GM11168 (cell line): ENCODE measurements around the gene TMEM208.

Experiments used
- in situ Hi-C: fragments of 300-500 bp; cut with MboI; formaldehyde crosslinking; loops from one replicate; pipeline ENCODE4 v1.12.0; 2022; ENCODE audit warnings: low sequenced_read_pairs; ENCODE audit not compliant: unreplicated experiment

The TMEM208 gene

DNA sequence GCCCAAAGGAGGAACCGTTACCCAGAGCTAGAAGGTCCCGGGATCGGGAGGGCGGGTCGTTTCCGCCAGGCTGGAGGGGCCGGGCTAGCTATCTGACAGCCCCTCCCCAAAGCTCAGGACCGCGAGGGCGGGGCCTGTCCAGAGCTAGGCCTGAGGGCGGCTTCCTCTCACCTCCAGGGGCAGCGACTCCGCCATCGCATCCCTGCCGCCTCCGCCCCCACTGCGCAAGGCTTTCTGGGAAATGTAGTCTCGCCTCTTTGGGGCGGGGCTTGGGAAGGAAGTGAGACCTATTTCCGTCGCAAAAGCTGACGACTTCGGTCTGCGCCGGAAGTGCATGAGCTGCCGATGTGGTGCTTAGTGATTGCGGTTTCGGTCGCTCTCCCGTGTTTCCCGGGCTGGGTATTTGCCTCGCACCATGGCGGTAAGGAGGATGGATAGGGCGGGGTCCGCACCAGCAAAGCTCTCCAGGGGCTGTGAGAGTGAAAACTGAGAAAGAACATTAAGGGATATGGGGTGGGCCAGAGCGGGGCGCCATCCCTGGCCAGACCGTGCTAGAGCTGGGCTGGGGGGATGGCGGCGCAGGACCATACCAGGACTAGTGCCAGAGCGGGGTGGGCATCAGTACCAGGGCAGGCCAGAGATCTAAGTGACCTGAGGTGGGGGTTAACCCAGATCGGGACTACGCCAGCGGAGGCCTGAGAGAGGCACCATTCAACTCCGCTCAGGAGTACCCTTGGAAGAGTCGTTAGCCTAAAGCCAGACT lies at the start of gene TMEM208:
TSS of gene TMEM208 (plus strand) at position 327 of the 763 bp plus-strand sequence. CDS start at position 416, 89 bp downstream.
- in situ Hi-C loops, result no loop called here

DNA sequence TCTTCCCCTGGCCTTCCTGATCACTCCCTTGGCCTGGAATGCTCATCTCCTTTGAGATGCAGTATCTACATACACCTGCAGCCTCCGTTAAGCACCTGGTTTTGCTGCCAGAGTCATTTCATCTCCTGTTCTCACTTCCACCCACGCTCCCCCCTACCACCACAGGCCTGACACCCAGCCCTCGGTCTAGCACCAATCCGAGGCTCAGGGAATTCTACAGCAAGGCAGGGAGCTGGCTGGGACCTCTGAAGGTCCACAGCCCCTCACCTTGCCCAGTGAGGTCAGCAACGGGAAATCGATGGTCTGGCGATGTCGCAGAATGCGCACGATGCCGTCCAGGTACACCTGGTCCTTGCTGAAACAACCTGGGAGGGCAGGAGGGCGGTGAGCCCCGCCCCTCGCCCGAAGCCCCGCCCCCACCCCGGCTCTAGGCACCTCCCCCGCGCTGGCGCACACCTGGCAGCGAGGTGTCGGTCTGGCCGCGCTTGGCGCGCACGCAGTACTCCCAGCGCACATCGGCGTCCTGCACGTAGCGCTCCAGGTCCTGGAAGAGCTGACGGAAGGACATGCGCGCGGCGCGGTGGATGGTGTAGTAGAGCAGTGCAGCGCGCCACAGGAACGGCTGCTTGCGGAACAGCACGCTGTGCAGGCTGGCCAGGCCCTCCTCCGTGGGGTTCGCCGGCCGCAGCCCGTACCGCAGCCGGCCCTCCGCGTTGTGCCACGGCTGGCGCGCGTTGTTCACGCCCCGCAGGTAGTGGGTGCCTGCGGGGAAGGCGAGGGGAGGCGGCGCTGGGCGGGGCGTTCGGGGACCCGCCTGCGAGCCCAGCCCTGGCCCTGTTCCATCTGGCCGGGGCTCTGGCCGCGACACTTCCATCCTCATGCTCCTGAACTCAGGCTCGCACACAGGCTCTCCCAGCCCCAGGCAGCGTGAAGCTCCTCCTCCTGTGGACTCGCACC lies 48.9 kb upstream of the TMEM208 start:
- in situ Hi-C loops, result no loop called here

DNA sequence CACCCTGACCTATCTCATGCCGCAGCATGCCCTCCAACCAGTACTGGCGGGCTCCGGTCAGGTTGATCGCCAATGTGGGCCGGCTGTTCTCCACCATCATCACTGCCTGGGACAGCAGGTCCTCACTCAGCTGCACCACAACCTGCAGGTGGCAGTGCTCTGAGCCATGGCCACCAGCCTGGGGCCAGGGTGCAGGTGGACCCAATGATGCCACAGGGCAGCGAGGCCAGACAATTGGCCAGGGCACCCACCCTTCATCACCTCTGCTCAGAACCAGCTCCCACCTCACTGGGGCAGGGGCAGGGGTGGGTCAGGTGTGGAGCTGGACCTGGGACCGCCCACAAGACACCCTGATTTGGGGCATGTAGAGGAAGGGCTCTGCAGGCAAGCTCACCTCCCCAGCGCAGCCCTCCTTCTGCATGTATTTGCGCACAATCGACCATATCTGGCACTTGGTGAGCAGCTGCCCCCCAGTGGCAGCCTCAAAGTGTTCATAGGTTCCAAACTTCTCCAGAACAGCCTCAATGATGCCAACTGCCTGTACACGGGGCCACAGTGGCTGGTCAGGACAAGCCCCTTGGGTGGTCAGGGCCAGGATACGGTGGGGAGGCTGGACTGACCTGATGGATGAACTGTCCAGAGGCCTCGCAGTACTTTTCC lies 47.4 kb upstream of the TMEM208 start:
- in situ Hi-C loops, result no loop called here

DNA sequence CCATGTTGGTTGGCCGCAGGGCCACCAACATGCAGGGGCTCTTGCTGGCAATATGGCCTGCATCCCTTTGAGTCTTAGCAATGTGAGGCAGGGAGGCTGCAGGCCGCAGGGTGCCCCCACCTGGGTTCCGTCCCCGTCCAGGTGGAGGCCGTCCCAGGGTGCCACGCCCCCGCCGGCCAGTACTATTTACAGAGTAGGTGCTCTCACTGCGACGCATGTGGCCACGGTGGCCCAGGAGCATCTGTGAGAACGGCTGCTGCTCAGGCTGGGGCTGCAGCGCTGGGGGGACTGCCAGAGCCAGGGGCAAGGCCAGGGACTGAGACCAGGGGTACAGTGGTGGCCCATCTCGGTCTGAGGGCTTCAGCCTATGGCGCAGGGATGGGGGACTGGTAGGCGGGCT lies 46.8 kb upstream of the TMEM208 start:
- in situ Hi-C loops, result no loop called here

DNA sequence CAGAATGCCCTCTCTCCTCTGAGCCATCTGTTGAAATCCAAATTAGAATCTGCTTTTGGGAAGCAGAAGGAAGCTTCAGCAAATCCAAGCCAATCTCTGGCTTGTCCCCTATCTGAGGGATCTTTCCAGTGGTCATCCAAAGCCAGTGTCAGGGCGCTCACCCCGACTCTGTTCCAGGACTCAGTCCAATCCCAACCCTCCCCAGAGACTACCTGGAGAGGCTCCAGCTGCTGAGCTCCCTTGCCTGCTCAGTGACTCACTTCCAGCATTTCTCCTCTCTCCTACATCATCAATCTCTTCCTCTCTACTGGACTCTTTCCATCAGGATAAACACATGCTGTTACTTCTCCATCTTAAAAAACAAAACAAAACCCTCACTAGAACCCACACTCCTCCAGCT lies 45.6 kb upstream of the TMEM208 start:
- in situ Hi-C loops, result no loop called here

DNA sequence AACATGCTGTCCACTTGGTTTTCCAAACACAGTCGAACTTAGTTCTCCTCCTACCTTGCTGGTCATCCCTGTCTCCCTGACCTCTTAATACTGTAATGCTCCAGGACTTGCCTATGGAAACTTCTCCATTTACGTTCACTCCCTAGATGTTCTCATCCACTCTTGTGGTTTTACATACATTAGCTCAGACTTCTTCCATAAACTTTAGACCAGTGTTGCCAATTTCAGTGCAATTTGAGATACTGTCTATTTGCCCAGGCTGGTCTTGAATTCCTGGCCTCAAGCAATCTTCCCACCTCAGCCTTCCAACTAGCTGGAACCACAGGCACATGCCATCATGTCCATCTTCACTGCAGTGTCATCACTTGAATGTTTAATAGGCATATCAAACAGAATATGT lies 44.6 kb upstream of the TMEM208 start:
- in situ Hi-C loops, result no loop called here

DNA sequence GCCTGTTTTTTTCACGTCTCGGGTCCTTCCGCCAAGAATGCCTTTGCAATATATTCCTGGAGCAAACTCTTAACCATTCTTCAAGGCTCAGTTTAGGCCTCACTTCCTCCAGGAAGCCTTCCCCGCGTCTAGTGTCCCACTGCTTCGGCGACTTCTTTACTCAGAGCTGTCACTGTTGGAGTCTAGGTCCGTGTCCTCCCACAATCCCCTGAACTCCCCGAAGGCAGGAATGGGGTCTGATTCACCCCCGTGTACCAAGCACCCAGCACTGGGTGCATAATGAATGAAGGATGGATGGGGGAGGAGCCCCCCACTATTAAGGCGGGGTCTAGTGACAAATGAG lies 43.7 kb upstream of the TMEM208 start:
- in situ Hi-C loops, result no loop called here

DNA sequence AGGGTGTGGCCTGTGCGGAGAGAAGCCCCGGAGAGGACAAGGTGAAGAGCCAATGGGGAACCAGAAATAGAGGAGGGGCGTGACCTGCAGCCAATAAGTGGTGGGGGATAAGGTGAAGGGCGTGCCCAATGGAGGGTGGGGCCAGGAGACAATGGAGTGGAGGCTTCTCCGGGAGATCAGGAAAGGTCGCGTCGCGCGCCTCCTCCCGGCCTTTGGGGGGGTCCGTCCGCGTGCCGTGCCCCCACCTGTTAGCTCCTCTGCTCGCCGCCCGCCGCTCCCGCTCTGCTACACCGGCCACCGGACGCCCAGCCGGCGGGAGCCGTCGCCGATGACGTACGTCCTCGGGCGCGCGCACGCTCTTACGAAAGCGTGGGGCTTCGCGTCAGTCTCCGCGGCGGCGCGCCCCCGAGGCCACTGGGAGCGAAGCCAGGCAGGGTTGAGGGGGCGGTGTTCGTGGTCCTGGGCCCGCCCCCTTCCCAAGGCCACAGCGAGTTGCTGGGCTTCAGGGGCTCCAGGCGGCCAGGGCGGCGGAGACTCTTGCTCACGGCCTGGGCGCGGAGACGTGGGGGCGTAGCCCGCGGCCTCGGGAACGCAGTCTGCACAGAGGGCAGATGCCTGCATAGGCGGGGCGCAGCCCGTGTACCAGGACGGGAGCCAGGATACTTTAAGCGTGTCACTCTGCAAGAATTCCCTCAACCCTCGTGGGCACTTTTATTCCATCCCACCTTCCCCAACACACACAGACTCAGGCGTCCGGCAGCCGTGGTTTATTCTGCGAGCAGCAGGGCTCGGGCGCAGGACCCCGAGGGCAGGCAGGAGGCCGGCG lies 43.1 kb upstream of the TMEM208 start, which contains the start of gene MATCAP1:
TSS of gene MATCAP1 (minus strand) at position 337 of the 826 bp plus-strand sequence. CDS start 3,353 bp downstream, outside the sequence.
- in situ Hi-C loops, result no loop called here

DNA sequence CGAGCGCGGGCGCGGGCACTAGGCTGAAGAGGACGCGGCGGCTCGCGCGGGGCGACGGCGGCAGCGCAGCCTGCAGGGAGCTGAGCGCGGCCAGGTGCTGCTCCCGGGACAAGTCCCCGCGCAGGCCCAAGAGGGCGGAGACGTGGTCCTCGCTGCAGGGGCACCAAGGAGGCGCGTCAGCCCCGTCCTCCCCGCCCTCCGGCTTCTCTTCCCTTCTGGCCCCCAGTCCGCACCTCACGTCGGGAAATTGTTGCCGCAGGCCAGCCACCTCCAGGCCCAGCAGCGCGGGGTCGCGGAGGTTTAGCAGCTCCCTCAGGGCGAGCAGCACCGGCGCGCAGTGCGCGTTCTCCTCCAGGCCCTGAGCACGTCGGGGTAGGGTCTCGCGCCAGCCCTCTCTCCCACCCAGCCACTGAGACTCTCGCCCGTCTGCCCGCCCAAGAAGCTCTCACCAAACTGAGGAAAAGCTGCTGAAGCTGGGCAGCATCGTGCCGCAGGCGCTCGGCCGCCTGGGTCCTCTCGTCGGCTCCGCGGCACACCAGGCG lies 42.4 kb upstream of the TMEM208 start:
- in situ Hi-C loops, result no loop called here

DNA sequence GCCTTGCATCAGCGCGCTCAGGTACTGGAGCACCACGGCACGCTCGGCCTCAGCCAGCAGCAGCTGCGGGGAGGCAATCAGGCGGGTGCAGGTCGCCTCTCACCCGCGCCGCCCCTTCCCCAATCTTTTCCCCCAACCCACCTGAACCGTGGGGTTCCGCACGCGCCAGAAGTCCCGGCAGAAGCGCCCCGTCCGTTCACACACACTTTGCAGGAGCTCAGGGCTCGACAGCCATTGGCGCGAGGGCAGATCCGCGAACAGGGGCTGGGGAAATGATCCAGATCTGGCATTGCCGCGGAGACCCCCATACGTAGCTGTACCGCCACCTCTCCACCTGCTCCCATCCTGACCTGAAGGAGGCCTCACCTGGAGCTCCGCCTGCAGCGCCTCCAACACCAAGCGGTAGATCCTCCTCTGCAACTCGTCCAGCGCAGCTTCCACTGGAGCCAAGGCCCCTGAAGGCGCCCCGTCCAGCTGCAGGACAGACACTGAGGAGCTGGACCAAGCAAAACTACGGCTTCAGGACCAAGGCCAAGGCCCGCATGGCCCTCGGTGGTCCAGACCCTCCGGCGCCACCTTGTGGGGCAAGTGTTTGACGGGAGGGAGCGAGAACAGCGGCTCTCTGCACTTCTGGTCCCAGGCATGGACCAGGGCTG lies 41.8 kb upstream of the TMEM208 start:
- in situ Hi-C loops, result no loop called here

DNA sequence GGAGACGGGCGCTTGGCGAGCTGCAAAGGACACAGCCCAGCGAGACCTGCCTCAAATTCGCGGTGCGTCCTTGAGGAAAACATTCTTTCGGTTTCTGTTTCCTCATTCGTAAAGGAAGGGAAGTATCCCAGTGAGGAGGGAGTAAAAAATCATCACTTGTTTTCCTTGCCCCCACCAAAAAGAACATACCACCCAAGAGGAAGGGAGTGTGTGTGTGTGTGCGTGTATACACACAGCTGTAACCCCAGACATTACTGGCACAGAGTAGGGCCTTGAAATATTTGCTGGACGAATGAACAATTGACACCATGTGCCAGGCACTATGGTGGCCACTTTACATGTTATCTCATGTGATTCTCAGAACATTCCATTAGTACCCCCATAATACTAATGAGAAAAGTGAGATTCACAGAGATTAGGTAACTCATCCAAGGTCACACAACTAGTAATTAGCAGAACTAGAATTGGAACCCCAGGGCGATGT lies 41.2 kb upstream of the TMEM208 start:
- in situ Hi-C loops, result no loop called here

DNA sequence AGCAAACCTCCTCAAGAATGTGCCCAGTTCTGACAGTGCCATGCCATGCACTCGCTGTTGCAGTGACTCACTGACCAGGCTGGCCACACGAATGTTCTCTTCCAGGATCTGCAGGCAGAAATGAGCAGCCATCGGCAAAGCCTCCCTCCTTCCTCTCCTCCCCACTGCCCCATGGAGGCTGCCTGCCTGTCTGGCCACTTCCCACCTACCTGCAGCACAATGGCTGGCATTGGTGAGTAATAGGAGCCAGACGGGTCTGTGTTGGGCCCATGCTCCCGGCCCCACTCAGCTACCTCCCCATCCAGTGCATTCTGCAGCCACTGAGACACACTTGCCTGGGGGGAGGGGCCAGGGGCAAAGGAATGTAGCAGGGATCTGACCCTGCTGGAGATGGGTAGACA lies 40.4 kb upstream of the TMEM208 start:
- in situ Hi-C loops, result no loop called here

DNA sequence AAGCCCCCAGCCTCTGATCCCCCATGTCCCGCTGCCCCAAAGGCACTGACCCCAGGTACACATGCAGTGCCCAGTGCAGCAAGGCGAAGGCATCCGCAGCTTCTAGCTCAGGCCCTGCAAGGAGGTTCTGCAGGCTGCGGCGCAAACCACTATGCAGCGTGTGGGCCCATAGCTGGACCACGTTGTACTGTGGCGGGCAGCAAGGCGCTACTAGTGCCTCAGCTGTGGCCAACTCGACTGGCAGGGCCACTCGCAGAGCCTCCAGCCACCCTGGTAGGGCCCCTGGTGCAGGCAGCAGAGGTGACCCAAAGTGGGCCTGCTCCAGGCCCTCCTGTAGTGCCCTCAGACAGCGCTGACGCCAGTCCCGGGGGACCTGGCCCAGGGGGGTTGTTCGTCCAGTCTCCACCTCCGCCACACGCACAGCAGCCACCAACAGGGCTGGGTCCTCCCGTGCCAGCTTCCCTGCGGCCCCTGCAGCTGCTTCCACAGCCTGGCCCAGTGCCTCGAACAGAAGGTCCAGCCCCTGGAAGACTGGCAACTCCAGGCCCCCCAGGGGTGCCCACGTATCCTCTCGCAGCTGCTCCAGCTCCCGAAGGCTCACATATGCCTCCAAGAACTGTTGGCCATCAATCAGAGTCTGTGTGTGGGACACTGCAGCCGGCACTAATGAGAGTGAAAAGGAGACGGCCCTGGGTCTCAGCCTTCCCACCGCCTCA lies 39.6 kb upstream of the TMEM208 start:
- in situ Hi-C loops, result no loop called here

DNA sequence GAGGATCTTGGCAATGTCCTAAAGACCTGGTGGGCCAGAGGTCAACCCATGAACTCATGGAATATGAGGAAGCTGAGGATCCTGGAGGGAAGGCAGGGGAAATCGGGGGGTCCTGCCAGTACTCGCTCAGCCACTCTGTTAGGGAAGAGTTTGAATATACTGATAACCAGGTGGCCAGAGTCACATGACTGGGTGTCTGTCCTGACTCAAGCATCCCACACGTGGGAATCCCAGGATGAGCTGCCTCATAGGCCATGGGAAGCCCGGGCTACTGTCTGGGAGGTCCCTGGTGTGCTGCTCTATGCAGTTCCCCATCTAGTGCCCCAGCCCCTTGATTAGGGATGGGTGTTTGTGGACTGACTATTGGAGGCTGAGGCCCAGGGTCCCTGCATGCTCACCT lies 38.6 kb upstream of the TMEM208 start:
- in situ Hi-C loops, result no loop called here

DNA sequence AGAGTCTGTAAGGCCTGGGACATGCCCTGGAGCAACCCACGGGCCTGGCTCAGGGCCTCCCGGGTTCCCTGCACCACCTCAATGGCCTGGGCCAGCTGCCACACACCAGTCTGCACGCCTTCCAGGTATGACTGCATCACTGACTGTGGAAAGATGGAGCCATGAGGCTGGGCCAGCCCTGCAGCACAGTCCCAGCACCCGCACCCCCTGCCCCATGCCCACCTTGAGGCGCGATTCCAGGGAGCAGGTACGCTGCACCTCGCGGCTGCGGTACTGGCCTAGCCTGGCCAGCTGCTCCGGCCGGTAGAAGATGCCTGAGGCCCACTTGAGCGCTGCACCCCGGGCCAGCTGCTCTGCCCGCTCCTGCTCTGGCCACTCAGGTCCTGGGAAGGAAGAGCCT lies 38.1 kb upstream of the TMEM208 start:
- in situ Hi-C loops, result no loop called here

DNA sequence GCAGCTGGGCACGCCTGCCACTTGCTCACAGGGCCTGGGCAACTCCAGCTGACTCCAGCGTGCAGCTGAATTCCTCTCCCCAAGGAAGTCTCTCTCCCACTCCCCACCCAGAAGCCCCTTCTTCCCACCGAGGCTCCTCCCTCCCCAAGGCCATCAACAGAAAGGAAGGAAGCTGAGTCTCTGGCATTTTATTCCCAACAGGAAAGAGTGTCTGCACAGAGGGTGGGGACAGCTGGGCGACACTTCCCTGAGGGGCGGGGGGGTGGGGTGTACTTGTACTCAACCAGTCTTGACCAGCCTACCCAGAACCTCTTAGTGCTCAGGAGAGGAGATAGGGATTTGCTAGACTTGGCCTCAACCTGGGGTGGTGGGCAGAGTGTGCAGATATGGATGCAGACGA lies 36.9 kb upstream of the TMEM208 start, which contains the start of gene EXOC3L1:
TSS of gene EXOC3L1 (minus strand) at position 96 of the 400 bp plus-strand sequence. CDS start 460 bp downstream, outside the sequence.
- in situ Hi-C loops, result no loop called here

DNA sequence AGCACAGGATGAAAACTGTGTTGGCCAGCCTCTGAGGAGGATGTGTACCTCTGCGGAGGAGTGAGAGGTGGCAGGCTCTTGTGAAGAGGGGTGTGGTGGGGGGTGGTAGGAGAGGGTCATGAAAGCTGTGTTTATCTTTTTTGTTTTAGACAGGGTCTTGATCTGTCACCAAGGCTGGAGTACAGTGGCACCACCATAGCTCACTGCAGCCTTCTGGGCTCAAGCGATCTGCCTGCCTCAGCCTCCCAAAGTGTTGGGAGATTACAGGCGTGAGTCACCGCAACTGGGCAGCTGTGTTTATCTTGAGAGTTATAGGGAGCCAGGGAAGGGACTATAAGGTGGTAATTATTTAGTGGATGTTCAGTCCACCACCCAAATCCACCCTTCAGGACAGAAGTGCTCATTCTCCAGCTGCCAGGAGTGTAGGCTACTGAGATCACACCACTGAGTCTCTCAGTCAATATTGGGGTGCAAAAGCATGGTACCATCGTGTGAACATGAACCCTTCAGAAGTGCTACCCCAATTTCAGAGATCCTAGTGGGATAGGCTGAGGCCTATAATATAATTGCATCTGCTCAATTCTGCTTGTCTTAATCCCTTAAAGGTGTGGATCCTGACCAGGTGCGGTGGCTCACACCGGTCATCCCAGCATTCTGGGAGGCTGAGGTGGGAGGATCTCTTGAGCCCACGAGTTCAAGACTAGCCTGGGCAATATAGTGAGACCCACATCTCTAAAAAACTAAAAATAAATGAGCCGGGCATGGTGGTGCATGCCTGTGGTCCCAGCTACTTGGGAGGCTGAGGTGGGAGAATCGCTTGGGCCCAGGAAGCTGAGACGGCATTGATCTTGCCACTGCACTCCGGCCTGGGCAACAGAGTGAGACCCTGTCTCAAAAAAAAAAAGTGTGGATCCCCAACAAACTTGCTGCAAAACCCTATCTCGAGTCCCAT lies 36.2 kb upstream of the TMEM208 start:
- in situ Hi-C loops, result no loop called here
